H9 (cell line): Measurements from ENCODE around the gene ASTL. TPM values are rescaled to one million over a fixed set of nuclear protein-coding genes. Genes with fewer than 3 reads are reported as not detected.

Source experiments
- DNase-seq: peaks from one replicate; pipeline ENCODE4 v3.0.0-alpha.2; 2017
- H2AFZ ChIP-seq: one replicate; pipeline ENCODE4 v1.6.1; 2013; ENCODE audit warnings: mild to moderate bottlenecking, low read length, control low read depth, moderate library complexity
- H2AK5ac ChIP-seq: 2 replicates; pipeline ENCODE4 v1.6.1; 2013; ENCODE audit warnings: low read length, control low read depth, mixed read lengths; ENCODE audit not compliant: insufficient read length
- H2BK120ac ChIP-seq: one replicate; pipeline ENCODE4 v1.6.1; 2013; ENCODE audit warnings: low read depth, mild to moderate bottlenecking, low read length, control low read depth, inconsistent platforms; ENCODE audit not compliant: poor library complexity, severe bottlenecking
- H2BK12ac ChIP-seq: 2 replicates; pipeline ENCODE4 v1.6.1; 2013; ENCODE audit warnings: low read length, control low read depth, mixed read lengths, low read depth; ENCODE audit not compliant: insufficient read length
- H2BK15ac ChIP-seq: 2 replicates; pipeline ENCODE4 v1.6.1; 2013; ENCODE audit warnings: low read depth, low read length, control low read depth
- H2BK20ac ChIP-seq: one replicate; pipeline ENCODE4 v1.6.1; 2013; ENCODE audit warnings: low read depth, mild to moderate bottlenecking, low read length, control low read depth, inconsistent platforms; ENCODE audit not compliant: poor library complexity, severe bottlenecking
- H2BK5ac ChIP-seq: 2 replicates; pipeline ENCODE4 v1.6.1; 2013; ENCODE audit warnings: low read length, control low read depth, mixed read lengths; ENCODE audit not compliant: insufficient read length
- H3K14ac ChIP-seq: 2 replicates; pipeline ENCODE4 v1.6.1; 2013; ENCODE audit warnings: low read length, control low read depth; ENCODE audit not compliant: insufficient read depth
- H3K18ac ChIP-seq: 2 replicates; pipeline ENCODE4 v1.6.1; 2013; ENCODE audit warnings: low read depth, mild to moderate bottlenecking, mixed read lengths, low read length, control low read depth; ENCODE audit not compliant: insufficient read length
- H3K23ac ChIP-seq: 2 replicates; pipeline ENCODE4 v1.6.1; 2013; ENCODE audit warnings: low read length, control low read depth, mixed read lengths, low read depth; ENCODE audit not compliant: insufficient read length
- H3K23me2 ChIP-seq: 2 replicates; pipeline ENCODE4 v1.6.1; 2013; ENCODE audit warnings: low read depth, mild to moderate bottlenecking, mixed read lengths, low read length, control low read depth; ENCODE audit not compliant: insufficient read length, poor library complexity, severe bottlenecking
- H3K27ac ChIP-seq: 2 replicates; pipeline ENCODE4 v1.5.1; 2013; ENCODE audit warnings: low read length, control low read depth, mixed read lengths, low read depth; ENCODE audit not compliant: insufficient read length
- H3K27me3 ChIP-seq: 2 replicates; pipeline ENCODE4 v1.6.1; 2013; ENCODE audit warnings: low read length, control low read depth, inconsistent platforms; ENCODE audit not compliant: insufficient read depth
- H3K4ac ChIP-seq: 2 replicates; pipeline ENCODE4 v1.6.1; 2013; ENCODE audit warnings: low read depth, mild to moderate bottlenecking, control low read depth, inconsistent platforms, low read length, moderate library complexity
- H3K4me1 ChIP-seq: 2 replicates; pipeline ENCODE4 v1.6.1; 2013; ENCODE audit warnings: low read length, control low read depth, inconsistent platforms; ENCODE audit not compliant: insufficient read depth
- H3K4me2 ChIP-seq: 2 replicates; pipeline ENCODE4 v1.6.1; 2013; ENCODE audit warnings: low read length, control low read depth, mixed read lengths; ENCODE audit not compliant: insufficient read length, insufficient read depth
- H3K56ac ChIP-seq: 2 replicates; pipeline ENCODE4 v1.6.1; 2013; ENCODE audit warnings: low read depth, mild to moderate bottlenecking, mixed read lengths, low read length, control low read depth; ENCODE audit not compliant: insufficient read length
- H3K79me1 ChIP-seq: 2 replicates; pipeline ENCODE4 v1.6.1; 2013; ENCODE audit warnings: low read depth, mild to moderate bottlenecking, moderate library complexity, low read length, control low read depth, inconsistent platforms; ENCODE audit not compliant: insufficient read depth, poor library complexity, severe bottlenecking
- H3K79me2 ChIP-seq: 2 replicates; pipeline ENCODE4 v1.6.1; 2013; ENCODE audit warnings: low read length, control low read depth, inconsistent platforms; ENCODE audit not compliant: insufficient read depth
- H3K9ac ChIP-seq: 2 replicates; pipeline ENCODE4 v1.6.1; 2013; ENCODE audit warnings: low read length, control low read depth, mixed read lengths; ENCODE audit not compliant: insufficient read length; ENCODE audit errors: extremely low read depth
- H3K9me3 ChIP-seq: one replicate; pipeline ENCODE4 v1.6.1; 2013; ENCODE audit warnings: low read depth, low read length, inconsistent platforms; ENCODE audit not compliant: control insufficient read depth
- H3T11ph ChIP-seq: one replicate; pipeline ENCODE4 v1.6.1; 2013; ENCODE audit warnings: mild to moderate bottlenecking, low read length, control low read depth, inconsistent platforms
- H4K20me1 ChIP-seq: one replicate; pipeline ENCODE4 v1.6.1; 2013; ENCODE audit not compliant: control insufficient read depth, insufficient read length, insufficient read depth
- H4K5ac ChIP-seq: 2 replicates; pipeline ENCODE4 v1.6.1; 2013; ENCODE audit warnings: low read depth, mild to moderate bottlenecking, mixed read lengths, low read length, control low read depth; ENCODE audit not compliant: insufficient read length
- H4K8ac ChIP-seq: replicated peaks from 2 replicates; pipeline ENCODE4 v1.6.1; 2013; ENCODE audit warnings: low read length, control low read depth, mixed read lengths, low read depth; ENCODE audit not compliant: insufficient read length
- H4K91ac ChIP-seq: 2 replicates; pipeline ENCODE4 v1.6.1; 2013; ENCODE audit warnings: low read depth, mild to moderate bottlenecking, moderate library complexity, mixed read lengths, low read length, control low read depth; ENCODE audit not compliant: insufficient read length
- H3K27ac Mint-ChIP-seq, 3 experiments: 2 replicates in 2 of 3; 3 replicates in 1 of 3; pipeline ENCODE4 v1.8.0; 2020 to 2021; ENCODE audit warnings: mixed read lengths in 3 of 3, mild to moderate bottlenecking in 1 of 3, moderate library complexity in 1 of 3
- H3K27me3 Mint-ChIP-seq: 2 replicates; pipeline ENCODE4 v1.8.0; 2021; ENCODE audit warnings: low read depth, mild to moderate bottlenecking, moderate library complexity, mixed read lengths
- H3K36me3 Mint-ChIP-seq, 3 experiments: 2 replicates in 2 of 3; 3 replicates in 1 of 3; pipeline ENCODE4 v1.8.0; 2020 to 2021; ENCODE audit warnings: low read depth in 3 of 3, mixed read lengths in 3 of 3; ENCODE audit not compliant: insufficient read depth in 1 of 3
- H3K4me1 Mint-ChIP-seq, 2 experiments: 2 replicates each; pipeline ENCODE4 v1.8.0; 2020; ENCODE audit warnings: mixed read lengths in 2 of 2
- H3K4me3 Mint-ChIP-seq, 2 experiments: 2 replicates in 1 of 2; 3 replicates in 1 of 2; pipeline ENCODE4 v1.8.0; 2020 to 2021; ENCODE audit warnings: mild to moderate bottlenecking in 2 of 2, mixed read lengths in 2 of 2, moderate library complexity in 1 of 2
- H3K9me3 Mint-ChIP-seq, 2 experiments: 2 replicates in 1 of 2; 3 replicates in 1 of 2; pipeline ENCODE4 v1.8.0; 2020; ENCODE audit warnings: mild to moderate bottlenecking in 2 of 2, mixed read lengths in 2 of 2, moderate library complexity in 1 of 2
- CTCF ChIP-seq: fragments of 200-600 bp; sonication (generic); conservative IDR thresholded peaks from 3 replicates; pipeline ENCODE4 v1.8.0; 2021; ENCODE audit warnings: antibody characterized with exemption, mild to moderate bottlenecking
- WGBS: extraction: QIAGEN DNeasy Blood & Tissue Kit; methylation state at CpG from one replicate; pipeline ENCODE4 v1.1.7; 2013; ENCODE audit warnings: missing lambda C conversion rate, low lambda C conversion rate, mixed read lengths; ENCODE audit not compliant: insufficient read length; ENCODE audit errors: extremely low coverage; 5-methylcytosine and 5-hydroxymethylcytosine counted together
- total RNA-seq: library from RNA; stranded (reverse); gene quantifications from 2 replicates; pipeline ENCODE4 v1.2.1, GENCODE V29; 2021

Gene ASTL
- total RNA-seq, 1 experiment from 2014 or later: 0.81 TPM

GRCh38 chr2:96120091-96120720 lies 18.1 kb downstream of the ASTL start:
- no peak overlapping the region for H3K27ac ChIP-seq
- no peak for TF ChIP-seq CTCF
- H3K14ac ChIP-seq: no peak overlapping the region
- H3K27me3 ChIP-seq: no peaks in the 10 kb centered on the region; the same call in 1 of the 2 replicates
- H3K4me1 ChIP-seq: no peaks in the 10 kb centered on the region
- Mint-ChIP-seq H3K27me3 (peaks cover 62% of the 10 kb centered on the region), H3K4me1 (peaks cover 19 to 27% of the 10 kb centered on the region in 2 experiments), H3K4me3 (no peak overlapping the region; a peak in 1 of 5 replicates), H3K36me3 (peaks cover 0 to 7% (median 6%) of the 10 kb centered on the region in 3 experiments; a peak in 3 of 7 replicates), H3K9me3 (peaks cover 2% of the 10 kb centered on the region in 2 experiments; a peak in 2 of 5 replicates), H3K27ac (no peak overlapping the region; a peak in 1 of 7 replicates)
- no peak overlapping the region for H2BK120ac ChIP-seq
- H2AFZ ChIP-seq: no peak overlapping the region
- no peak overlapping the region for H2BK5ac ChIP-seq
- H3K4ac ChIP-seq: no peak overlapping the region
- H4K5ac ChIP-seq: no peak overlapping the region
- H3K79me2 ChIP-seq: no peaks in the 10 kb centered on the region
- H2BK20ac ChIP-seq: no peak overlapping the region
- H3K9ac ChIP-seq: no peak overlapping the region
- no peak overlapping the region for H3K4me2 ChIP-seq
- H3T11ph ChIP-seq: no peak overlapping the region
- no peak overlapping the region for H3K56ac ChIP-seq
- no peak for DNase-seq
- H4K91ac ChIP-seq: no peak overlapping the region
- no peaks in the 10 kb centered on the region for H4K20me1 ChIP-seq
- no peak overlapping the region for H4K8ac ChIP-seq
- H3K23me2 ChIP-seq: peaks cover 9% of the 10 kb centered on the region
- no peak overlapping the region for H2BK12ac ChIP-seq
- no peak overlapping the region for H3K23ac ChIP-seq
- H3K79me1 ChIP-seq: no peaks in the 10 kb centered on the region
- WGBS: no CpG with 5 or more reads among the region's 11 CpGs
- no peaks in the 10 kb centered on the region for H3K9me3 ChIP-seq
- H3K18ac ChIP-seq: no peak overlapping the region
- H2BK15ac ChIP-seq: no peak overlapping the region
- H2AK5ac ChIP-seq: no peak overlapping the region
